GM12891 (cell line): ENCODE results near the gene CBX6.

Experiments used
- PAX5 ChIP-seq: IDR thresholded peaks from 2 replicates; pipeline ENCODE4 v1.6.1; 2011; ENCODE audit warnings: low read length, moderate library complexity, mild to moderate bottlenecking; ENCODE audit not compliant: insufficient read depth, severe bottlenecking
- POLR2A ChIP-seq: IDR thresholded peaks from 2 replicates; pipeline ENCODE4 v1.6.1; 2011; ENCODE audit warnings: low read depth, low read length, control low read depth
- POLR2AphosphoS5 ChIP-seq: IDR thresholded peaks from 2 replicates; pipeline ENCODE4 v1.6.1; 2011; ENCODE audit warnings: low read depth, low read length, control low read depth
- POU2F2 ChIP-seq: IDR thresholded peaks from 2 replicates; pipeline ENCODE4 v1.6.1; 2011; ENCODE audit warnings: low read depth, mild to moderate bottlenecking, control low read depth, low read length, moderate library complexity
- SPI1 ChIP-seq: IDR thresholded peaks from 2 replicates; pipeline ENCODE4 v1.6.1; 2011; ENCODE audit warnings: low read depth, low read length, control low read depth
- TAF1 ChIP-seq: IDR thresholded peaks from 2 replicates; pipeline ENCODE4 v1.6.1; 2011; ENCODE audit warnings: low read depth, low read length, control low read depth

- no peak for TF ChIP-seq POLR2A
- no peak for TF ChIP-seq POLR2AphosphoS5
- TF ChIP-seq TAF1, result no peak
- TF ChIP-seq PAX5, result no peak
- TF ChIP-seq SPI1, result no peak
- TF ChIP-seq POU2F2, result no peak
Measured at GRCh38 chr22:38835888-38836301, 36.1 kb downstream of the CBX6 start.
